ENCODE data around the gene SYDE1.

- TF ChIP-seq CEBPB (IDR thresholded peaks at IDR 0.05; ENCODE audit: low read depth, low read length) (no peak), RAD21 (IDR thresholded peaks at IDR 0.05; ENCODE audit: low read length) (no peak), CTCF (conservative IDR thresholded peaks at IDR 0.05; ENCODE audit: low read depth, low read length) (no peak), RCOR1 (IDR thresholded peaks at IDR 0.05; ENCODE audit: insufficient replicate concordance, low read length) (no peak)
Measured at GRCh38 chr19:15098460-15098859, 8.7 kb upstream of the SYDE1 start.

All from IMR-90 (cell line).